Activated effector memory CD4-positive, alpha-beta T cell treated with anti-CD3 and anti-CD28 coated beads, Interleukin-2, amount 50 U/mL, for 16 hours (primary cell): ENCODE measurements around the gene C10orf95.

Experiments
- DNase-seq: peaks from one replicate; pipeline ENCODE4 v3.0.0-alpha.2; 2020

The C10orf95 gene

GRCh38 chr10:102413806-102414561, 37.4 kb downstream of the C10orf95 start:
- DNase-seq = no peak

GRCh38 chr10:102413053-102413705, 38.2 kb downstream of the C10orf95 start:
- DNase-seq = peak; percentile 78

DNA sequence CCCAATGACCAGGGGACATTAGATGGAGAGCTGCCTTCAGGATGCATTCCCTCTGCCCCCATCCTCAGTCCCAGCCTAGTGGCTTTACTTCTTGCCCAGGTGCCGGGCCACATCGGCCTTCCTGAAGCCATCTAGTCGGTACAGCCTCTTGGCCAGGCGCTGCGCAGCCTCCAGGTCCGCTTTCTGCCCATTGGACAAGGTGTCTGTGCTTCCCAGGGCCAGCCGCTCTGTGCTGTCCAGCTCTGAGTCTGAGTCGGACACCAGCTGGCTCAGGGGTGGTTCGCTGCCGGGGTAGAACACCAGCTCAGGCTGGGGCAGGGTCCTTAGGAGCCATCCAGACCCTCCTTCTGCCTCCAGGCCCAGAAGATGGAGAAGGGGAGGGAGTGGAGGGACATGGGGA, 39.0 kb downstream of the C10orf95 start:
- DNase-seq = no peak

DNA sequence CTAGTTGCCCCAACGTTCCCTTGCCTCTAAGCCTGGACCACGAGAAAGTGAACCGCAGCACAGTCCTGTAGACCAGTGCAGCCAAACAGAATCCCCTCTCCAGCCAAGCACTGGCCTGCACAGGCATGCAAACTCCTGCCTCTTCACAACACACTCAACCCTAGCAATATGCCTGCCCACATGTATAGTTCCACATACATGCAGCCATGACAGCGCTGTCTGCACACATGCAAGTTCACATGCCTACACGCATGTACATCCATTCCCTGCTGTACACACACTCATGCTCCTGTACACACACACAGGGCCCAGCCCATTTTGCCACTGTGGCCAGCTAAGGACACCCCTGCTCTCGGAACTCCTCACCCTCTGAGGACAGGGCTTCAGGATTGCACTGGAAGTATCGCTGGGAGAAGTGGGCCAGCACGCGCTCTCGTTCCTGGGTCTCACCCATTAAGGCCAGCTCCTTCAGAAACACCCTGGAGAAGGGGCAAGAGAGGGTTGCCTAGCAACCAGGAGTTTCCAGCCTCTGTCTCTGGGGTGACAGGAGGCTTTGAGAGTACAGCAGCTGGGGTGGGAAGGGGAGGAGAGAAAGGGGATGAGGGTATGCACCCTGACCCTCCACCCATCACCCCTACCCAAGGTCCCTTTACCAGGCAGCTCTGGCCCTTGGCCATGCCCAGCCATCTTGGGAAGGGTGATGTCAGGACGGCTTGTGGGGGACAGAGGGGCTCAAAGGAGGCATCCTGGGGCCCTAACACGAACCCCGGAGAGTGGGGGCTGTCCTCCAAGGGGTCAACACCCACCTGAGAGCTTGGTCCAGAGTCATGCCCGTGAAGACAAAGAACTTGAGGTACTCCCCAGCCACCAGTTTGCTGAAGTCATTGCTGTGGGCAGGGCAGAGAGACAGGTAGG, 39.7 kb downstream of the C10orf95 start:
- no peak for DNase-seq

DNA sequence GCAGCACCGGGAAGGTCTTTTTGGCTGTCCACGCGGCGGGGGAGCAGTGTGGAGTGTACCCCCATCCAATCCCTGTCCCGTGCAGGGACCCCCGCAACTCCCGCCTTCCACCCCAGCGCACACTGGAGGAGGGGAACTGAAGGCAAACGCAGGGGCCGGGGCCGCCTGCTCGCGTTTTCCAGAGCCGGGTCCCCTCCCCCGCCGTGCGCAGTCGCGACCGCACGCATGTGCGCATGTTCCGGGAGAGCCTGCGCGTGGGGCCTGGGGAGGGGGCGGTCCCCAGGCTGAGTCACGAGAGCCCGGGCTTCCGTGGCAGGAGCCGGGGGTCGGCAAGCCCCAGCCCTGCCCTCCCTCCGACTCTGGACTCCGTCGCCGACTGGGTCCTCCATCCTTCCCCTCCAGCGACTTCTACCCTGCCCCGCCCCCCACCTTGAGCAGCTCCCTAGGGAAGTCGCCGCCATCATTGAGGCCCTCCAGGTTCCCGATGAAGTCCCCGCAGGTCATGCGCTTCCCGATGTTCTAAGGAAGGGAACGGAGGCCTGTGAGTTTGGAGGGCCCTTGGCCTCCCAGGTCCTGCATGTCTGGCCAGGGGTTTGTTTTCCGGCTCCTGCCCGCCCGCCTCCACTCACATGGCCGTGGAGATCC, 40.8 kb downstream of the C10orf95 start:
- peak; percentile 83 for DNase-seq

GRCh38 chr10:102409604-102410428, 41.5 kb downstream of the C10orf95 start:
- no peak for DNase-seq

DNA sequence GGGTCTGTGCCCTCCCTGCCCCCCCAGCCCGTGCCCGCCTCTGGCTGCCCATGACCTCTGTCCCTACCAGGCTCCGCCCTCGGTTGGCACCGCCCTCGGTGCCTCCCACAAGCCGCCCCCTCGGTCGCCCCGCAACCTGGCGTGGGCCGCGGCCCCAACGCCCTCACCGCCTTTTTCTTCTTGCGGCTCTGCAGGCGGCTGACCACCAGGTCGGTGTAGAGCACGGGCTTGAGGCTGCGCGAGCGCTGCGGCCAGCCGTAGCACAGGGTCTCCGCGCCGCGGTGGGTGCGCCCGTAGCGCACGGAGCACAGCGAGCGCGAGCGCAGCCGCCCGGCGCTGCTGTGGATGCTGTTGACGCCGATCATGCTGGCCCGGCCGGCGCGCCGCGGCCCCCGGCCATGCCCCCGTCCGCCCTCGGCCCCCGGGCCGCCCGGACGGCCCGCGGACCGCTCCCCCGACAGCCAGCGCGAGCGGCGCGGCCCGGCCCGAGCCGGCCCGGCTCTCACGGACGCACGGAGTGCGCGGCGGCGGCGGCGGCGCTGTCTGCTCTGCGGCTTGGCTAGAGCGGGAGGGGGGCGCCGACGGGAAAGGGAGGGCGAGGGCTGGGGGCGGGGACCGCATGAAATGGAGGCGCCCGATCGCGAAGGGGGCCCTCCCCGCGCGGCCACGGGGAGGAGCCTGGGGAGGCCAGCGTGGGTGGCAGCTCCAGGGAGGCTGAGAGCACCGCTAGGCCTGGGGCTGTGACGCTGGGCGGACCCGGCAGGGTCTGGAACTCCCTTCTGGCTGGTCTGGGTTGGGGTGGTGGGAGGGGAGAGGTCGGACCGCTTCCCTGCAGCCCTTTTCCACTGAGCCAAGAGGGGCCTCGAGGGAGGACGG, 42.4 kb downstream of the C10orf95 start:
- peak; percentile 90 for DNase-seq

DNA sequence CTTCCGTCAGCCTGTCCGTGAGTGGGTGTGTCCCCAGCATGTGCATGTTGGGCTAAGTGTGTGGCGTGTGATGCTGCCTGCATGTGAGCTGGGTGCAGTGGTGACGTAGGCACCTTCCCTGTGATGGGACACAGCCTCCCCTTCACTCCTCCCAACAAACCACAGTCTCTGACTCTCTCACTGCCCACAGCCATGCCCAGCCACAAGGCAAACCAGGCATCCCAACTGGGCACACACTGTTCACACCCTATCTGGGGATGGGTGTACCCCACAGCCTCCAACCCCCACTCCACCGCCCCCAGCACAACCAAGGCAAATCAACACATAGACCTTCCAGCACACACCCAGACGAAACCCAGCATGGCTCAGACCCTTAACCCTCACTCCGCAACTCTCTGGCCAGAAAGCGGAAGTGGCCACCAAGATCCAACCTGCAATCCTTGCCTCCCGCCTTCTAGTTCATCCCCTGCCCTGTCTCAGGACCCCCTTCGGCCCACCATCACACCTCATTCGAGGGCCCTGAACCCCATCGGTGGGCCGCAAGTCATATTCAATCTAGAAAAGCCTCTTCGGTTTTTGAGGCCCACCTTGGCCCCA, 43.1 kb downstream of the C10orf95 start:
- no peak for DNase-seq

DNA sequence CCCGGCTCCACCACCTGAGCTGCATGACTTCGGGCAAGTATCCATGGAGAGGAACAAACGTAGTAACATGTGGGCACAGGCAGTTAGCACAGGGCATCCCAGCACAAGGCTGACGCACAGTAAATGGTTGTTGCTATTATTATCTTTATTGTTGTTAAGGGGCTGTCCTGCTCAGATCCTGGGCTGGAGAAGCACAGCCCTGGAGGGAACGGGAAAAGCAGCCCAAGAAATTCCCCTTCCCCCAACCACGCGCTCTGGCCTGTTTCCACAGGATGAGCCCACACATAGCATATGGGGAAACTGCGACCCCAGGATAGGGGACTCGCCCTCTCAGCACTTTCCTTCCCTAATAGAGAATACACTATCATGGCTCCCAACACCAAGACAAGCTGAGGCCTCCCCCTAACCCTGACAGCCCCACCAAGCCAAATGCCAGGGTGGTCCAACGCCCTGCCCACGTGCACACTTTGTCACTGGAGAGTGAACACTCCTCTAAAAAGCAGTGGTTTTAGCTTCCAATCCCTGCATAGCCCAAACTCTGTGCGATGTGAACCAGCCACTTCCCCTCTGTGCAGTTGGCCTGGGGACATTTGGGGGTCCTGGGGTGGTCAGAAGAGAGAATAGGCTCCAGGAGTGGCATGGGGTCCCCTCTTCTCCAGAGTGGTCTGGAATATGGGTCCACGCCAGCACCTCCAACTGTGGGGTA, 43.8 kb downstream of the C10orf95 start:
- DNase-seq = no peak

DNA sequence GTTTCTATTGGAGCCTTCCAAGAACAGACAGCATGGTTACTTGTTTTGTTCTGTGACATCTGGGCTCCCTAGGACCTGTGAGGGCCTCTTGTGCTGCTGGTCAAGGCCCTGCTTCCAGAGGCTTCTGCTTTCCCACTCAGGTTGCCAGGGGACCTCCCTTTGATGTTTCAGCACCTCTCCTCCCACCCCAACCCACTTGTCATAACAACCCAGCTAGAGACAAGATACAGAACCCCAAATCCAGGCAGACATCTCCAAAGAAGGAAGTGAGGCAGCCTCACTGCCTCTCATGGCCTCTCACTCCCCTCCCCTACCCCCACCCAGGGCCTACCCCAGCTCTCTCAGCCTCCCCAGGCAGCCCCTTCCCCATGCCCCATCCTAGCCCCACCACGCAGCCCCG, 44.5 kb downstream of the C10orf95 start:
- no peak for DNase-seq

DNA sequence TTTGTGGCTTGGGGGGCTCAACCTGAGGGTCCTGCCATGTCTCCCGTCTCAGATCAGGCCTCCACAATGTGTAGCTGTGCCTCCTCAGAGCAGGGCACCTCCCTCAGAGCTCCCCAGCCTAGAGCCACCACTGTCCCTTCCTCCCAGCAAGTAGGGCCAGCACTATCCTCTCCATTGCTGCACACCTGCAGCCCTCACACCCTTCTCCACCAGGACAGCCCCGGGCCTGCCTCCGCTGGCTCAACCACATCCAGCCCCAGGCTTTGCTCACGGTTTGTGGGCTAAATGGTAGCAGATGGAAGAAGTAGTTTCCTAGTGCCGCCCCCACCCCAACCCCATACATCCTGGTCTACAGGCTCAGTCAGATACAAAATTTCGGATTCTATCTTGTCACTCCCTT, 45.7 kb downstream of the C10orf95 start:
- no peak for DNase-seq

DNA sequence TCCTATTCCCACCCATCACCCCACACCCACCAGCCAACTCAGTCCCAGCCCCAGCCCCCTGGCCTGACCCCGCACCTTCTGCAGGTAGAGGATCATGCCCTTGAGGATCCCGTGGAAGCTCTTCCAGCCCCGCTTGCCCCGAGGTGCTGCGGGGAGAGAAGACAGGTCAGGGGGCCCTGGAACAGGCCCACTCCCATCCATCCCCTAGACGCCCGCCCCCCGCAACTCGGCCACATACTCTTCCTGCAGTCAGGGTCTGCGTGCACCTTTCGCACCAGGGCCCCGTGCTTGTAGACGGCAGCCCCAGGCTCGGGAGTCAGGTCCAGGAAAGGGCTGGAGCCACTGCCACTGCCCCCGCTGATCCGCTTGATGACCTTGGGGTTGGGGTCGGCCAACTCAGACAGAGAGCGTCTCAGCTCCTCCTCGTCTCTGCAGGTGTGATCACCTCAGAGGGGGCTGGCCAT, 46.2 kb downstream of the C10orf95 start:
- no peak for DNase-seq

- no peak for DNase-seq
Measured at GRCh38 chr10:102404361-102405107, 46.8 kb downstream of the C10orf95 start.

- DNase-seq = peak; percentile 62
Measured at GRCh38 chr10:102403115-102403514, 48.2 kb downstream of the C10orf95 start.

DNA sequence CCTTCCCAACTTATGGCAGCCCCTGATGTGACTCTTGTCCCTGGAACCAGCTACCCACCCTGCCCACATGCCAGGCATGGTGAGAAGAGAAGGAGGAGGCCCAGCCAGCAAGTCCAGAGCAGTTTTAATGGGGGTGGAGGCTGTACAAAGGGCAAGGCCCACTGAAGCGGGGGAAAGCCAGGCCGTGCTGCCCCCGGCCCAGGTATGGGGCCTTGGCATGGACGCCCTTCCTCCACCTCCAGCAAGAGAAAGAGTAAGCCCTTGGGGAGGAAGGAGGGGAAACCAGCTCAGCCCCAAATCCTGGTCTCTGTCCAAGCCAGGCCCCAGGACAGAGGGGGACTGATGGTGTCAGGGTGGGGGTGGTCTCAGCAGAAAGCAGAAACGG, 48.8 kb downstream of the C10orf95 start:
- peak; percentile 56 for DNase-seq

DNA sequence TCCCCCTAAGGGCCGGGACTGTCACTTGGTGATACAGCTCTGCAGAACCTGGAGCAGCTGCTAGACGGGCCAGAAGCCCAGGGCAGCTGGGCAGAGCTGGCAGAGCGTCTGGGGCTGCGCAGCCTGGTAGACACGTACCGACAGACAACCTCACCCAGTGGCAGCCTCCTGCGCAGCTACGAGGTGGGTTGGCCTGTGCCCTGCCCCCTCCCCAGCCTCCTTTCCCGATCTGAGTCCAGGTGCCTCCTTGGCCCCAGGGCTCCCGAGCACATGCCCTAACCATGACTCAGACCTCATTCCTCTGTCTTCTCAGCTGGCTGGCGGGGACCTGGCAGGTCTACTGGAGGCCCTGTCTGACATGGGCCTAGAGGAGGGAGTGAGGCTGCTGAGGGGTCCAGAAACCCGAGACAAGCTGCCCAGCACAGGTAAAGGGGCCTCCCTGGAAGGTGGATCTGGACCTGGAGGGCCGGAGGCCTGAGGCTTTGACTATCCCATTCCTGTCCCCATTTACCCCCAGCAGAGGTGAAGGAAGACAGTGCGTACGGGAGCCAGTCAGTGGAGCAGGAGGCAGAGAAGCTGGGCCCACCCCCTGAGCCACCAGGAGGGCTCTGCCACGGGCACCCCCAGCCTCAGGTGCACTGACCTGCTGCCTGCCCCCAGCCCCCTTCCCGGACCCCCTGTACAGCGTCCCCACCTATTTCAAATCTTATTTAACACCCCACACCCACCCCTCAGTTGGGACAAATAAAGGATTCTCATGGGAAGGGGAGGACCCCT, 49.4 kb downstream of the C10orf95 start:
- peak; percentile 61 for DNase-seq

DNA sequence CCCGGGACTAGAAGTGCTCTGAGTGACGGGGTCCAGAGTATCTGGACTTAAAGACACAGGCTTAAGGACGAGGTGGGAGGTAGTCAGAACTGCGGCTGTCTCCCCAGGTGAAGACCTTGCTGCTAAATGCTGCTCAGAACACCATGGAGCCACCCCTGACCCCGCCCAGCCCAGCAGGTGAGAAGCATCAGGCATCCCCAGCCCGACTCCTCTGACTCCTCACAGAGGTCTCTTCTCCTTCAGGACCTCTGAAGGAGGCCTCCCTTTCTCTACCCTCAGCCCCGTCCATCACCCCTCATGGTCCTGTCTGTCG, 50.0 kb downstream of the C10orf95 start:
- no peak for DNase-seq

GRCh38 chr10:102400598-102401341, 50.6 kb downstream of the C10orf95 start:
- DNase-seq = no peak
